ENCODE data around the gene TM9SF4. TPM values are rescaled to one million over a fixed set of nuclear protein-coding genes. Genes with fewer than 3 reads are reported as not detected.

The TM9SF4 gene
- total and polyA plus RNA-seq, 2 of the 8 experiments (the other 6 are each of a cell fraction or from before 2014, with no cell fraction given): 38.4 to 68.7 TPM

GRCh38 chr20:32125506-32125905 lies 16.0 kb downstream of the TM9SF4 start:
- Histone ChIP-seq H3K79me2 (ENCODE audit: control insufficient read depth in 1 of 2, insufficient read depth in 2 of 2, low read length in 2 of 2) (peaks cover 0 to 66% of the 10 kb centered on the region in 2 experiments; a peak in 2 of 4 replicates), H3K14ac (ENCODE audit: insufficient read length) (no peak overlapping the region), H3K23ac (ENCODE audit: insufficient read length) (no peak overlapping the region), H3K27me3 (replicated peaks in 1 of 4; ENCODE audit: control insufficient read depth in 3 of 4, extremely low read depth in 1 of 4, insufficient read depth in 3 of 4, low read length in 3 of 4) (no peaks in the 10 kb centered on the region), H3K9ac (replicated peaks in 1 of 4; ENCODE audit: extremely low read depth in 1 of 4, low read depth in 3 of 4, low read length in 3 of 4) (no peak overlapping the region), H4K20me1 (replicated peaks in 1 of 2; ENCODE audit: control insufficient read depth in 1 of 2, insufficient read depth in 2 of 2, low read length in 2 of 2) (peaks cover 1 to 9% of the 10 kb centered on the region in 2 experiments), H2BK5ac (ENCODE audit: low read depth, low read length) (no peak overlapping the region), H2BK15ac (ENCODE audit: low read length) (no peak overlapping the region), H2BK12ac (ENCODE audit: low read depth, low read length) (no peak overlapping the region), H3K4me3 (ENCODE audit: extremely low read depth in 1 of 4, insufficient read depth in 2 of 4, low read depth in 3 of 4, low read length in 4 of 4) (no peak overlapping the region), H3K36me3 (ENCODE audit: control insufficient read depth in 2 of 4, insufficient read depth in 4 of 4, low read length in 3 of 4) (no peaks in the 10 kb centered on the region; a peak in 2 of 8 replicates), H3K9me3 (ENCODE audit: insufficient read depth in 2 of 2, low read depth in 1 of 2, low read length in 1 of 2) (peaks cover 0 to 12% of the 10 kb centered on the region in 2 experiments; a peak in 1 of 4 replicates), H3K4me1 (replicated peaks in 1 of 4; ENCODE audit: control insufficient read depth in 3 of 4, insufficient read depth in 4 of 4, low read length in 3 of 4) (peaks cover 0 to 6% (median 0%) of the 10 kb centered on the region in 4 experiments; a peak in 1 of 7 replicates), H3K27ac (ENCODE audit: low read depth, low read length) (no peak overlapping the region), H3K4ac (replicated peaks; ENCODE audit: insufficient read length, low read depth, low read length) (no peak overlapping the region), H4K5ac (ENCODE audit: insufficient read length, low read depth, low read length) (no peak overlapping the region), H3K56ac (replicated peaks; ENCODE audit: insufficient read length, low read depth, low read length) (no peak overlapping the region), H2BK120ac (replicated peaks; ENCODE audit: low read depth, low read length) (no peak overlapping the region), H4K91ac (replicated peaks; ENCODE audit: insufficient read length, low read length) (no peak overlapping the region), H3K18ac (ENCODE audit: extremely low read depth, low read length) (no peak overlapping the region), H2AFZ (ENCODE audit: low read length) (no peak overlapping the region), H3K23me2 (ENCODE audit: low read depth, low read length) (no peaks in the 10 kb centered on the region), H2AK5ac (ENCODE audit: low read depth, low read length) (no peak overlapping the region), H4K8ac (ENCODE audit: extremely low read depth, insufficient read depth, low read length) (no peak overlapping the region), H3K4me2 (ENCODE audit: insufficient read depth in 1 of 2, low read depth in 2 of 2, low read length in 2 of 2) (no peak overlapping the region), H2BK20ac (ENCODE audit: low read length) (no peak overlapping the region), H3K79me1 (ENCODE audit: low read depth, low read length) (no peaks in the 10 kb centered on the region; the same call in 1 of the 2 replicates)
- ChIA-PET POLR2A (ENCODE audit: partially characterized antibody) (interaction anchor here (1.4 kb wide), 2 partner anchors 13 to 16 kb away, joined by 4 to 5 read pairs; partner anchors contain the start of gene TM9SF4), CTCF (ENCODE audit: partially characterized antibody) (no interaction called here)
- WGBS, 2 experiments (ENCODE audit: extremely low coverage in 1 of 2, insufficient coverage in 1 of 2, insufficient read length in 1 of 2, insufficient replicate concordance in 2 of 2, low coverage in 1 of 2, low lambda C conversion rate in 2 of 2, missing lambda C conversion rate in 1 of 2): 91% methylated on average over 5 of the region's 5 CpGs; no CpG with 5 or more reads in 1 of the 2 experiments
- DNase-seq (ENCODE audit: low read depth in 1 of 2, low spot score in 2 of 2) (no peak), FAIRE-seq (no peak)
- TF ChIP-seq GABPA (IDR thresholded peaks at IDR 0.05; ENCODE audit: borderline replicate concordance, insufficient read depth, low read length) (no peak), HDAC6 (IDR thresholded peaks at IDR 0.05; ENCODE audit: low read depth, low read length) (no peak), JUN (IDR thresholded peaks at IDR 0.05; ENCODE audit: low read depth, low read length) (no peak), BCL11A (IDR thresholded peaks at IDR 0.05; ENCODE audit: low read depth in 2 of 2, low read length in 2 of 2) (no peak), CBX8 (IDR thresholded peaks at IDR 0.05; ENCODE audit: borderline replicate concordance, low read depth, low read length) (no peak)

Data from H1 (cell line).